ENCODE results near the gene ACAD8.

Gene ACAD8

GRCh38 chr11:134253188-134253993 lies at the start of gene ACAD8, which contains the start of gene THYN1:
Gene ACAD8 (plus strand): TSS chr11:134253568. CDS start chr11:134253601, 33 bp downstream.
Gene THYN1 (minus strand): TSS chr11:134253352. CDS start chr11:134252882, 470 bp downstream.
- peak; percentile 93 for DNase-seq (ENCODE audit: insufficient read length, low spot score)
- peak; percentile 20 for FAIRE-seq

GRCh38 chr11:134205729-134206128 lies 47.6 kb upstream of the ACAD8 start:
- DNase-seq (ENCODE audit: insufficient read length, low spot score) (no peak), FAIRE-seq (no peak)

- no peak for DNase-seq (ENCODE audit: insufficient read length, low spot score)
- FAIRE-seq: no peak
Measured at GRCh38 chr11:134206185-134206584, 47.2 kb upstream of the ACAD8 start.

GRCh38 chr11:134207538-134208239 lies 45.7 kb upstream of the ACAD8 start:
- no peak for FAIRE-seq
- no peak for DNase-seq (ENCODE audit: insufficient read length, low spot score)

- no peak for FAIRE-seq
- DNase-seq (ENCODE audit: insufficient read length, low spot score): no peak
Measured at GRCh38 chr11:134215836-134216235, 37.5 kb upstream of the ACAD8 start.

GRCh38 chr11:134216816-134217215 lies 36.6 kb upstream of the ACAD8 start:
- DNase-seq (ENCODE audit: insufficient read length, low spot score): no peak
- no peak for FAIRE-seq

DNA sequence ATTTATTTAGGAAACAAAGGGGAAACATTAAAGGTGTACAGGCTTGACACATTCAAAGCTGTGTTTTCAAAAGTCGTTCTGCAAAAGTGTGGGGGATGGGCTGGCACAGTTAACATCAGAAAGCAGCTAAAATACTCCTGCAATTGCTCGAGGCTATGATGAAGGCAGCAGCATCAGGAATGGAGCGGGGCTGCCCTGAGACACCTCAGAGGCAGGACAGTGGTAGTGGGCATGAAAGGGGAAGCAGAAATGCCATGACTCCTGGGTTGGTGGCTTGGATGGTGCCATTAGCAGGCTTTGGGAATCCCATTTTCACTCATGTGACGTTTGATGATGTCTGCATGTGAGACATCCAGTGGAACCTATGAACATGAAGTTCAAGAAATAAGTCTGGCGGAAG lies 30.2 kb upstream of the ACAD8 start:
- DNase-seq (ENCODE audit: insufficient read length, low spot score) (no peak), FAIRE-seq (no peak)

DNA sequence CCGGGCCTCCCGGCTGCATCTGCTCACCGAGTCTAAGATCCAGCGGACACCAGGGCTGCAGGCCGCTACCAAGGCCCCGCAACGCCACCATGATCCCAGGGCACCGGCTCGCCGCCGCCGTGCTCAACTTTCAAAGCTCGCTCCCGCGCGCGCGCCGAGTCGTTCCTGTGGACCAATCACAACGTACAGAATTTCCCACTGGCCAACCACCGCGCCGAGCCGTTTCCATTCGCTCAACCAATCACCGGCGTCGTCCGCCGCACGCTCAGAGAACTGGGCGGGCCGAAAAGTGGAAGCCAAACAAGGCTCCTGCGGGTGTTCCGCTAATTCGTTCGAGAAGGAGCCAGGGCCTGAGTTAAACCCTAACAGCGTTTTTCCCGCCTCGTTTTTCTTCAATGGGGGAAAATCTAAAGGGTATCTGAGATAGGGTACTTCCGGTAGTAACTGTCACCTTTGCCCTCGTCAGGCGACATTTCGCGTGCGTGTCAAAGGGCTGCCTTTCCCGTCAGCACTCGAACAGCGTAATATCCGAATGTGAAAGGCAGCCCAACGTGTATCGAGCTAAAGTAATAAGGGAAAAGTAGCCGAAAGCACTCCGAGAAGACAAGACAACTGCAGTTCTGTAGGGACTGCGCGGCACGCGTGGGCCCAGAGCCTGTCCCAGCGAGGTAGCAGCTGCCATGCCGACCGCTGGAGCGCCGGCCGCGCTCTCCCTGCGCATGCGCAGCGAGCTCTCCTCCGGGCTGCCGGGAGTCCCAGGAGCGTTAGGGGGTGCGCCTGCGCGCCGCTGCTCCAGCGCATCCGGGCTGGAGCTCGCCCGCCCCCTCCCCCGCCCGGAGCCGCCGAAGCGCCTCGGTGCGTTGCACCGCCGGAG lies 29.3 kb upstream of the ACAD8 start, which contains the start of the genes NCAPD3 and VPS26B:
NCAPD3 (minus strand) TSS at position 132 of the 874 bp plus-strand sequence; CDS start at position 91, 41 bp downstream.
VPS26B (plus strand) TSS at position 836 of the 874 bp plus-strand sequence. CDS start 452 bp downstream, outside the sequence.
- no peak for FAIRE-seq
- peak; percentile 95 for DNase-seq (ENCODE audit: insufficient read length, low spot score)

DNA sequence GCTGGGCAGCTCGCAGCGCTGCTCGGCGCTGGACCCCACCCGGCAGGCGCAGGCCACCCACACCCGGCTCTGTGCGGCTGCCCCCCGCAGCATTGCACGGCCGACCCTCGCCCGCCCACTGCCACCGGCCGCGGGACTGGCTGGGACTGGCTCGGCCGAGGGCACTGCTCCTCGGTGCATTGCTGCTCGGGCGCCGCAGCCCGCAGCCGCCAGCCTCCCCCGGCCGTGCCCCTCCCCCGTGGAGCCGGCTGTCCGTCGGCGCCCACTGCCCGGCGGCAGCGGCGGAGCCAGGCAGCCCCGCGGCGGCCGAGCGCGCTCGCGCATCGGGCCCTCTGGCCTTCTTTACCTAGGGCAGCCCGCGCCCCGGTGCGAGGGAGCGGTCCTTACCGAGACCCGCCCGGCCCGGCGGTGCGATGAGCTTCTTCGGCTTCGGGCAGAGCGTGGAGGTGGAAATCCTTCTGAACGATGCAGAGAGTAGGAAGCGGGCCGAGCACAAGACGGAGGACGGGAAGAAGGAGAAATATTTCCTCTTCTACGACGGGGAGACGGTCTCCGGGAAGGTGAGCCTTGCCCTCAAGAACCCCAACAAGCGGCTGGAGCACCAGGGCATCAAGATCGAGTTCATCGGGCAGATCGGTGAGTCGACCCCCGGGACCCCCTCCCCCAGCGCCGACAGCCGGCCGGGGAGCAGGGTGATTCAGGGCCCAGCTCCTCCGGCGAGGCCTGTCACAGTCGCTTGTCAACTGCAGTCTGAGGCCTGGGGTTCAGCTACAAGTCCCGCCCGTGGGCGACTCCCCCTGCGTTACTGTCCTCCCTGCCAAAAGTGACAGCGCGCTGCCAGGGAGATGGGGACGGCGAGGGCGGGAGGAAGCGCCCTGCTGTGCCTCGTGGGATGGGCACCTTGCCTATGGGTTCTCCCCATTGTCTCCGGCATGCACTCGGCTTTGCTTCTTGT lies 28.4 kb upstream of the ACAD8 start:
- FAIRE-seq (no peak), DNase-seq (ENCODE audit: insufficient read length, low spot score) (peak; percentile 17)

- DNase-seq (ENCODE audit: insufficient read length, low spot score) (no peak), FAIRE-seq (no peak)
Measured at GRCh38 chr11:134226806-134227325, 26.5 kb upstream of the ACAD8 start.

DNA sequence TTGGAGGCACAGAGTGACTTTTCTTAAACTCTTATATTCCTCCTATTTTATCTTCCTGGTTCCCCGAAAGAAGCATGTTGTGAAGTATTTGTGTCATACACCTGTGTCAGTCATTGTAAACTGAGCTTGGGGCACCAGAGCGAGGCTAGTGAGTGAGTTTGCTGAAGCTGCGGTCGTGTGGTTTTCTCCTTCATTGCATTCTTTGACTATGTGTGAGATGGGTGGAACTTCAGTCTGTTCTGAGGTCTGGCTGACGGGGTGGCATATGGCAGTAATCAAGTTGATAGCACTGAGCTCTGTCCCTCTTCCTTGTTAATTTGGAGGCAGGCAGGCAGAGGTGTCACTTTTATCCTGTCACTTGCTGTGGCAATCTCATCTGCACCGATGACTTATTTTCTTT lies 24.7 kb upstream of the ACAD8 start:
- no peak for DNase-seq (ENCODE audit: insufficient read length, low spot score)
- FAIRE-seq: no peak

DNA sequence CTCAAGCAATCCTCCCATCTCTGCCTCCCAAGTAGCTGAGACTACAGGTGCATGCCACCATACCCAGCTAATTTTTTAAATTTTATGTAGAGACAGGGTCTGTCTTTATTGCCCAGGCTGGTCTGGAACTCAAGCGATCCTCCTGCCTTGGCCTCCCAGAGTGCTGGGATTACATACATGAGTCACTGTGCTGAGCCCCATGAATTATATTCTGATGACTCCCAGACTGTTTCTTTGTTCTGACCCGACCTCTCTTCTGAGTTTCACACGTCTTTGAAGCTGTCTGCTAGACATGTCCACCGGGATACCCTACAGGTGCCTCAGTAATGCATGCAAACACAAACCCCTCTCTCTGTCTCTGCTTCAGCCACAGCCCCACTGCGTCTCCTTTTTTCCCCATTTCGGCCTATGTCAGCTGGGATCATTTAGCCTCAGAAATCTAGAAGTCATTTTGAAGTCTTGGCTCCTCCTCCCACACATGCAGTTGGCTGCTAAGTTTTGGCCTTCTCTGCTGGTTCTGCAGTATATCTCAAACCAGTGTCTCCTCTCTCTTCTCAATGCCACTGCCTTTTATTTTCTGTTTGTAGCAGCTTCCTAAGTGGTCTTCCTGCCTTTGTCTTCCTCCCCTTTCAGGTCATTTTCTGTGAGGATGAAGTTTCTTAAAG lies 24.1 kb upstream of the ACAD8 start:
- DNase-seq (ENCODE audit: insufficient read length, low spot score) (no peak), FAIRE-seq (no peak)

- DNase-seq (ENCODE audit: insufficient read length, low spot score) (no peak), FAIRE-seq (no peak)
Measured at GRCh38 chr11:134230339-134230738, 23.0 kb upstream of the ACAD8 start.

DNA sequence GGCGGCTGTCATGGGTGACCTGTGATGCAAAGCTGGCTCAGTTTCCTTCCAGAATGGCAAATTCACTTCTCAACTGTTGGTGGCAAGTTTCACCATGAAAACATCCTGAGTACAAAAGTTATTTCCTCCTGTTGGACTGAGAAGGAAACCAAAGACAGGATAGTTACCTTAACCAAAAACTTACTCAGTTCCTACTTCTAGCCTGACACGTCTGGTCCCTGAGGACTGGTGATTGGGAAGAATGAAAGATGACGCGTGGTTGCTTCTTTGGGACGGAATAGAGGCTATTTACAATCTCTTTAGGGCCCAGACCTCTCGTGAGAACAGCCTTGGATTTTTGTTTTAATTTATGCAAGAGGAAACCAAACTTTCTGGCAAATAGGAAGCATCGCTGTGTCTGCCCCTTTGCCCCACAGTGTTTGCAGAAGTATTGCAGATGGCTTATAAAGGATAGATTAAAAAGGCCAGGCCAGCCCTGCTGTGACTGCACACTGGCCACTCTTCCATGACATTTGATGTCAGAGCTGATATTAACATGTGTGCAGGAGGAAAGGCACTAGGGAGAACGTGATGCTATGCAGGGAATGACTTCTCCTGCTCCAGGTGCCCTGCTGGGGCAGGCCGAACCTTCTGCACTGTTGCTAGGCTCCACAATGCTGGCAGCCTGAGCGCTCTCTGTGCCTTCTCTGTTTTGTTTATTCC lies 21.3 kb upstream of the ACAD8 start:
- DNase-seq (ENCODE audit: insufficient read length, low spot score) (no peak), FAIRE-seq (no peak)

DNA sequence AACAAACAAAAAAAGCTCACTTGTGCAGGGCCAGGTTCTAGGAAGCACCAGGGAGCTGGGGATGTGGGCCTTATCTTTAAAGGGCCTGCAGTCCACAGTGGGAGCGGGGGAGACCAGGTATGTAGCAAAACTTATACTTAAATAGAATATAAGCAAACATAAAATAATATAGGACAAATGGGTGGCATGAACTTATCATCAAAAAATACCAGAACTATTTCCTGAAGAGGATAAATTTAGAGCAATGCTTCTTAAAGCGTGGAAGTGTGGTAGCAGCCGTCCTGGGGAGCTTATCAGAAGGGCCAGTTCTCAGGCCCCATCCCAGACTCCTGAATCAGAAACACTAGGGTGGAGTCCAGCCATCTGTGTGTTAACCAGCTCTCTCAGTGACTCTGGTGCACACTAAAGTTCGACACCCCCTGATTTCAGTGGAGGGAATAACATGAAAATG lies 19.6 kb upstream of the ACAD8 start:
- FAIRE-seq (no peak), DNase-seq (ENCODE audit: insufficient read length, low spot score) (no peak)

GRCh38 chr11:134235399-134235798 lies 18.0 kb upstream of the ACAD8 start:
- no peak for FAIRE-seq
- DNase-seq (ENCODE audit: insufficient read length, low spot score): no peak

- FAIRE-seq: no peak
Measured at GRCh38 chr11:134236834-134237556, 16.4 kb upstream of the ACAD8 start.

GRCh38 chr11:134237557-134237922 lies 15.8 kb upstream of the ACAD8 start:
- FAIRE-seq (no peak), DNase-seq (ENCODE audit: insufficient read length, low spot score) (no peak)

More at GRCh38 chr11:134236834-134237556, 16.4 kb upstream of the ACAD8 start:
- DNase-seq (ENCODE audit: insufficient read length, low spot score): no peak

Measured in HTR-8/SVneo (cell line).